IMR-90 (cell line): ENCODE measurements around the gene RRP15. TPM values are rescaled to one million over a fixed set of nuclear protein-coding genes. Genes with fewer than 3 reads are reported as not detected.

ENCODE experiments used
- ATAC-seq: fragments of 200-7000 bp; cut with Tn5 transposase; 2 replicates; pipeline ENCODE4 v1.9.1; 2020; ENCODE audit warnings: low read depth, mild to moderate bottlenecking, moderate library complexity
- BruUV-seq: library from RNA; stranded (reverse); fragments of 400-500 nt; replicated peaks from 2 replicates; lab custom pipeline; 2021; lab: Mats Ljungman, UMichigan
- CTCF ChIA-PET: fragments of 300-600 bp; formaldehyde crosslinking; extraction: SDS; loops from one replicate; lab custom pipeline; 2021; ENCODE audit warnings: antibody characterized with exemption; lab: Yijun Ruan, JAX
- POLR2A ChIA-PET: fragments of 300-600 bp; sonication (Branson Sonifier 250); formaldehyde crosslinking; loops from one replicate; lab custom pipeline; 2022; ENCODE audit warnings: antibody characterized with exemption; ENCODE audit not compliant: unreplicated experiment; lab: Charles Lee
- DNase-seq: peaks from one replicate; pipeline ENCODE4 v3.0.0; 2013
- H2AFZ ChIP-seq: replicated peaks from 2 replicates; pipeline ENCODE3; 2013; ENCODE audit warnings: low read length, mild to moderate bottlenecking; ENCODE audit not compliant: poor library complexity
- H2AK5ac ChIP-seq: 2 replicates; pipeline ENCODE4 v1.6.1; 2013; ENCODE audit warnings: low read depth, low read length, inconsistent platforms
- H2AK9ac ChIP-seq: replicated peaks from 2 replicates; pipeline ENCODE3; 2013; ENCODE audit warnings: mild to moderate bottlenecking, low read depth, low read length, moderate library complexity; ENCODE audit not compliant: poor library complexity
- H2BK120ac ChIP-seq: 2 replicates; pipeline ENCODE4 v1.6.1; 2013; ENCODE audit warnings: low read depth, low read length, inconsistent platforms
- H2BK15ac ChIP-seq: 3 replicates; pipeline ENCODE4 v1.6.1; 2013; ENCODE audit warnings: low read depth, low read length, inconsistent platforms
- H2BK20ac ChIP-seq: 2 replicates; pipeline ENCODE4 v1.6.1; 2013; ENCODE audit warnings: low read depth, mild to moderate bottlenecking, inconsistent platforms, low read length, moderate library complexity
- H2BK5ac ChIP-seq: 2 replicates; pipeline ENCODE4 v1.6.1; 2013; ENCODE audit warnings: mild to moderate bottlenecking, low read depth, low read length, inconsistent platforms; ENCODE audit not compliant: poor library complexity, severe bottlenecking
- H3K14ac ChIP-seq: replicated peaks from 2 replicates; pipeline ENCODE4 v1.6.1; 2013; ENCODE audit warnings: low read depth, low read length, inconsistent platforms
- H3K18ac ChIP-seq: 2 replicates; pipeline ENCODE4 v1.6.1; 2013; ENCODE audit warnings: low read depth, low read length, control low read depth
- H3K23ac ChIP-seq: 2 replicates; pipeline ENCODE4 v1.6.1; 2013; ENCODE audit warnings: low read depth, low read length, inconsistent platforms
- H3K27ac ChIP-seq: 2 replicates; pipeline ENCODE4 v1.5.1; 2013; ENCODE audit warnings: mild to moderate bottlenecking, control low read depth, low read length; ENCODE audit not compliant: insufficient read depth
- H3K27me3 ChIP-seq: 2 replicates; pipeline ENCODE4 v1.6.1; 2013; ENCODE audit warnings: low read length; ENCODE audit not compliant: control insufficient read depth, insufficient read depth
- H3K36me3 ChIP-seq: 2 replicates; pipeline ENCODE4 v1.6.1; 2013; ENCODE audit warnings: low read length, mixed read lengths; ENCODE audit not compliant: control insufficient read depth, insufficient read depth
- H3K4ac ChIP-seq: 2 replicates; pipeline ENCODE4 v1.6.1; 2013; ENCODE audit warnings: low read depth, low read length, inconsistent platforms
- H3K4me1 ChIP-seq: 2 replicates; pipeline ENCODE4 v1.6.1; 2013; ENCODE audit warnings: low read length, mixed read lengths; ENCODE audit not compliant: control insufficient read depth, insufficient read depth
- H3K4me2 ChIP-seq: 2 replicates; pipeline ENCODE4 v1.6.1; 2013; ENCODE audit warnings: low read depth, mild to moderate bottlenecking, control low read depth, low read length, moderate library complexity
- H3K4me3 ChIP-seq: 2 replicates; pipeline ENCODE4 v1.5.1; 2013; ENCODE audit warnings: low read depth, mild to moderate bottlenecking, control low read depth, low read length, moderate library complexity; ENCODE audit not compliant: insufficient read depth
- H3K56ac ChIP-seq: 2 replicates; pipeline ENCODE4 v1.6.1; 2013; ENCODE audit warnings: low read length, inconsistent platforms; ENCODE audit not compliant: insufficient read depth; ENCODE audit errors: extremely low read depth
- H3K79me1 ChIP-seq, 2 experiments: 2 replicates each; pipeline ENCODE4 v1.6.1; 2013; ENCODE audit warnings: low read length in 2 of 2, inconsistent platforms in 1 of 2, low read depth in 1 of 2
- H3K9ac ChIP-seq: 2 replicates; pipeline ENCODE4 v1.6.1; 2013; ENCODE audit warnings: low read depth, low read length, control low read depth
- H3K9me1 ChIP-seq: 2 replicates; pipeline ENCODE4 v1.6.1; 2013; ENCODE audit warnings: low read length, inconsistent platforms; ENCODE audit not compliant: insufficient read depth
- H3K9me3 ChIP-seq: 2 replicates; pipeline ENCODE4 v1.6.1; 2013; ENCODE audit warnings: low read length; ENCODE audit not compliant: control insufficient read depth, insufficient read depth
- H4K20me1 ChIP-seq: 2 replicates; pipeline ENCODE4 v1.6.1; 2013; ENCODE audit warnings: low read length, inconsistent platforms; ENCODE audit not compliant: insufficient read depth
- H4K5ac ChIP-seq: 2 replicates; pipeline ENCODE4 v1.6.1; 2013; ENCODE audit warnings: mild to moderate bottlenecking, low read depth, low read length, control low read depth
- H4K8ac ChIP-seq, 2 experiments: 2 replicates each; pipeline ENCODE4 v1.6.1; 2013; ENCODE audit warnings: low read depth in 2 of 2, low read length in 2 of 2, control low read depth in 1 of 2, inconsistent platforms in 1 of 2
- H4K91ac ChIP-seq: 2 replicates; pipeline ENCODE4 v1.6.1; 2013; ENCODE audit warnings: low read depth, low read length, inconsistent platforms; ENCODE audit not compliant: insufficient read depth
- BHLHE40 ChIP-seq: fragments of 150-350 bp; IDR thresholded peaks from 2 replicates; pipeline ENCODE4 v1.6.1; 2016; ENCODE audit warnings: mild to moderate bottlenecking, low read depth, low read length
- CTCF ChIP-seq: conservative IDR thresholded peaks from 2 replicates; pipeline ENCODE4 v1.5.1; 2012; ENCODE audit warnings: mild to moderate bottlenecking, low read depth, low read length, improper control_type of control experiment
- ELK1 ChIP-seq: fragments of 150-350 bp; IDR thresholded peaks from 2 replicates; pipeline ENCODE4 v1.6.1; 2016; ENCODE audit warnings: low read depth, mild to moderate bottlenecking, low read length, moderate library complexity, borderline replicate concordance
- FOS ChIP-seq: fragments of 150-350 bp; IDR thresholded peaks from 2 replicates; pipeline ENCODE4 v1.6.1; 2016; ENCODE audit warnings: low read depth, low read length
- MAFK ChIP-seq: IDR thresholded peaks from 2 replicates; pipeline ENCODE4 v1.6.1; 2012; ENCODE audit warnings: low read depth, low read length, improper control_type of control experiment
- MAZ ChIP-seq: IDR thresholded peaks from 2 replicates; pipeline ENCODE4 v1.6.1; 2012; ENCODE audit warnings: low read depth, mild to moderate bottlenecking, low read length, improper control_type of control experiment, moderate library complexity, borderline replicate concordance
- MXI1 ChIP-seq: IDR thresholded peaks from 2 replicates; pipeline ENCODE4 v1.6.1; 2012; ENCODE audit warnings: low read depth, mild to moderate bottlenecking, low read length, moderate library complexity, borderline replicate concordance
- NFE2L2 ChIP-seq: fragments of 150-350 bp; IDR thresholded peaks from 2 replicates; pipeline ENCODE4 v1.6.1; 2016; ENCODE audit warnings: low read depth, mild to moderate bottlenecking, low read length
- POLR2A ChIP-seq: IDR thresholded peaks from 2 replicates; pipeline ENCODE4 v1.6.1; 2012; ENCODE audit warnings: mild to moderate bottlenecking, low read depth, low read length
- RAD21 ChIP-seq: IDR thresholded peaks from 2 replicates; pipeline ENCODE4 v1.6.1; 2012; ENCODE audit warnings: low read length, improper control_type of control experiment
- RFX5 ChIP-seq: IDR thresholded peaks from 2 replicates; pipeline ENCODE4 v1.8.0; 2012; ENCODE audit warnings: low read depth, mild to moderate bottlenecking, low read length, moderate library complexity
- SMC3 ChIP-seq: fragments of 150-350 bp; IDR thresholded peaks from 2 replicates; pipeline ENCODE4 v1.6.1; 2016; ENCODE audit warnings: low read depth, mild to moderate bottlenecking, antibody characterized with exemption, low read length, moderate library complexity
- USF2 ChIP-seq: fragments of 150-350 bp; IDR thresholded peaks from 2 replicates; pipeline ENCODE4 v1.6.1; 2017; ENCODE audit warnings: mild to moderate bottlenecking, antibody characterized with exemption, low read length, low read depth
- WGBS, 2 experiments: methylation state at CpG; one replicate each; pipeline versions ENCODE4 v1.1.5 to v1.1.7; 2013; ENCODE audit warnings: missing lambda C conversion rate in 2 of 2; ENCODE audit not compliant: insufficient read length in 1 of 2; ENCODE audit errors: extremely low coverage in 2 of 2; 5-methylcytosine and 5-hydroxymethylcytosine counted together
- dilution Hi-C: fragments of 300-500 bp; cut with HindIII; formaldehyde crosslinking; loops from one replicate; pipeline ENCODE4 v1.14.3; 2018; ENCODE audit warnings: low sequenced_read_pairs; ENCODE audit not compliant: unreplicated experiment
- in situ Hi-C: fragments of 300-500 bp; cut with MboI; formaldehyde crosslinking; loops from 3 replicates; pipeline ENCODE4 v1.14.3; 2019; ENCODE audit warnings: low sequenced_read_pairs, inconsistent platforms, mixed read lengths
- intact Hi-C: fragments of 100-400 bp; cut with micrococcal nuclease; formaldehyde crosslinking; loops from 2 replicates; pipeline ENCODE4 v1.10.0; 2022
- polyA plus RNA-seq, 3 experiments: library from polyadenylated mRNA; depleted of rRNA; stranded (reverse); fragments of >200 nt; gene quantifications; 2 replicates each; pipeline ENCODE4 v1.2.3, GENCODE V29; 2012; ENCODE audit warnings: low replicate concordance in 1 of 3
- total RNA-seq: library from RNA; depleted of rRNA; stranded (reverse); fragments of >200 nt; gene quantifications from 2 replicates; pipeline ENCODE4 v1.2.3, GENCODE V29; 2012

RRP15 gene
- total and polyA plus RNA-seq, 2 of the 4 experiments (the other 2 are of a cell fraction) = 3.1 to 4.1 TPM

DNA sequence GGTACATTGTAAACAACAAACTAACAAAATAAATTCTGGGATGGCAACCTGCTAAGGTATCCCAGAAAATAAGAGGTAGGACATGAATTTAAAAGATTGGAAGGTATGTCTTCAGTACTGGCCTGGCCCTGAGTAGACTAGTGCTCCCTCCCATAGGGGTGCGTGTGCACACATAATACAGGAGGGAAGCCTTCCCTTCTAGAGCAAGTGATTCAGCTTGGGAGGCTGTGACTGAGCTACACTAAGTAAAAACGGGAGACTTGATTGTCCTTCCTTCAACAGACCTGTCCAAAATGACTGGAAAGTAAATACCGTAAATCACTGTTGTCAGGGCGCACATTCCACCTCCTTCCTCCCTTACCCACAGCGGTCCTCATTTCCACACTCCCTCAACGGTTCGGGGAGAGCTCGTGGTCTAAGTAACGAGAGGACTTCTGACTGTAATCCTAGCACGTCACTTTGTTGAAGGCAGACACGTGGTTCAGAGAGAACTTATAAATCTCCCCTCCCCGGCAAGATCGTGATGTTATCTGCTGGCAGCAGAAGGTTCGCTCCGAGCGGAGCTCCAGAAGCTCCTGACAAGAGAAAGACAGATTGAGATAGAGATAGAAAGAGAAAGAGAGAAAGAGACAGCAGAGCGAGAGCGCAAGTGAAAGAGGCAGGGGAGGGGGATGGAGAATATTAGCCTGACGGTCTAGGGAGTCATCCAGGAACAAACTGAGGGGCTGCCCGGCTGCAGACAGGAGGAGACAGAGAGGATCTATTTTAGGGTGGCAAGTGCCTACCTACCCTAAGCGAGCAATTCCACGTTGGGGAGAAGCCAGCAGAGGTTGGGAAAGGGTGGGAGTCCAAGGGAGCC, 60.0 kb downstream of the RRP15 start, which contains the start of gene TGFB2:
Gene TGFB2, plus strand, starts transcription at position 523 of the 859 bp plus-strand sequence. CDS start 1,366 bp downstream, outside the sequence.
- ATAC-seq (peak; percentile 27), DNase-seq (peak; percentile 85)
- peak within 1 kb of the TSS; percentile 69 for H4K91ac ChIP-seq
- in situ Hi-C loops (loop anchor here (5.0 to 10.0 kb wide), 3 partner anchors 722 to 1040 kb away; partner anchors contain the start of gene LYPLAL1), dilution Hi-C loops (no loop called here), intact Hi-C loops (loop anchor here (1.0 to 10.0 kb wide), 8 partner anchors 135 to 1222 kb away; partner anchors contain the start of gene LYPLAL1)
- TSS peak; percentile 81 for BruUV-seq
- H3K4me1 ChIP-seq = peaks cover 1% of the 10 kb centered on the region; the same call in 1 of the 2 replicates
- peak within 1 kb of the TSS; percentile 48 for H2BK5ac ChIP-seq
- H3K4me2 ChIP-seq = peak within 1 kb of the TSS; percentile 87
- H2BK20ac ChIP-seq = peak within 1 kb of the TSS; percentile 37
- H2AK5ac ChIP-seq = peak within 1 kb of the TSS; percentile 35
- H3K4ac ChIP-seq = peak within 1 kb of the TSS; percentile 43
- H4K20me1 ChIP-seq = no peaks in the 10 kb centered on the region
- H2AK9ac ChIP-seq = peak within 1 kb of the TSS; percentile 28
- H3K18ac ChIP-seq = peak within 1 kb of the TSS; percentile 54
- H3K27ac ChIP-seq = peak within 1 kb of the TSS; percentile 76
- peak within 1 kb of the TSS; percentile 83 for H2AFZ ChIP-seq
- peak within 1 kb of the TSS; percentile 16 for H2BK120ac ChIP-seq
- peak within 1 kb of the TSS; percentile 10 for H4K5ac ChIP-seq
- H3K27me3 ChIP-seq = no peaks in the 10 kb centered on the region
- H3K9me3 ChIP-seq = no peaks in the 10 kb centered on the region
- H3K4me3 ChIP-seq = peak within 1 kb of the TSS; percentile 81
- H4K8ac ChIP-seq = peak within 1 kb of the TSS; percentile 48; a peak in 3 of 4 replicates
- no peaks in the 10 kb centered on the region for H3K36me3 ChIP-seq
- H3K56ac ChIP-seq = peak within 1 kb of the TSS; percentile 80
- peaks cover 0 to 9% of the 10 kb centered on the region in 2 experiments; a peak in 3 of 4 replicates for H3K79me1 ChIP-seq
- H2BK15ac ChIP-seq = peak within 1 kb of the TSS; percentile 53
- ChIA-PET POLR2A (interaction anchor here (0.5 to 1.4 kb wide), 13 partner anchors 9 to 1489 kb away, joined by 3 to 5 read pairs (median 3); no protein-coding TSS in a partner anchor), CTCF (interaction anchor here (1.0 to 1.2 kb wide), 2 partner anchors 722 to 1041 kb away, joined by 3 to 4 read pairs; no protein-coding TSS in a partner anchor)
- H3K14ac ChIP-seq = peak within 1 kb of the TSS; percentile 86
- no peaks in the 10 kb centered on the region for H3K9me1 ChIP-seq
- H3K9ac ChIP-seq = peak within 1 kb of the TSS; percentile 94
- WGBS, 2 experiments = 0% methylated on average over 4 of the region's 22 CpGs; no CpG with 5 or more reads in 1 of the 2 experiments
- peak within 1 kb of the TSS; percentile 92 for H3K23ac ChIP-seq
- TF ChIP-seq FOS (no peak), SMC3 (no peak), BHLHE40 (no peak), USF2 (peak; percentile 85), RAD21 (no peak), NFE2L2 (no peak), MAFK (no peak), RFX5 (no peak), MAZ (no peak), CTCF (no peak), POLR2A (peak; percentile 95), MXI1 (peak; percentile 67; the same call in 1 of the 2 replicates), ELK1 (no peak)
